GM12891 (cell line): ENCODE data around the gene VTN.

Experiments used
- POLR2A ChIP-seq: IDR thresholded peaks from 2 replicates; pipeline ENCODE4 v1.6.1; 2011; ENCODE audit warnings: low read depth, low read length, control low read depth
- POLR2AphosphoS5 ChIP-seq: IDR thresholded peaks from 2 replicates; pipeline ENCODE4 v1.6.1; 2011; ENCODE audit warnings: low read depth, low read length, control low read depth
- POU2F2 ChIP-seq: IDR thresholded peaks from 2 replicates; pipeline ENCODE4 v1.6.1; 2011; ENCODE audit warnings: low read depth, mild to moderate bottlenecking, control low read depth, low read length, moderate library complexity
- SPI1 ChIP-seq: IDR thresholded peaks from 2 replicates; pipeline ENCODE4 v1.6.1; 2011; ENCODE audit warnings: low read depth, low read length, control low read depth
- TAF1 ChIP-seq: IDR thresholded peaks from 2 replicates; pipeline ENCODE4 v1.6.1; 2011; ENCODE audit warnings: low read depth, low read length, control low read depth

- TF ChIP-seq POLR2A (no peak), SPI1 (no peak), POLR2AphosphoS5 (no peak), TAF1 (no peak), POU2F2 (no peak)
These were observed 3.5 kb downstream of the VTN start for GRCh38 chr17:28366605-28367004.
